ENCODE data around the gene PLVAP. TPM values are rescaled to one million over a fixed set of nuclear protein-coding genes. Genes with fewer than 3 reads are reported as not detected.
A peak's percentile ranks its signal among the peaks of the same experiment; 100 is the strongest.

The PLVAP gene
- total RNA-seq, 2 experiments from 2014 or later, result not detected

DNA sequence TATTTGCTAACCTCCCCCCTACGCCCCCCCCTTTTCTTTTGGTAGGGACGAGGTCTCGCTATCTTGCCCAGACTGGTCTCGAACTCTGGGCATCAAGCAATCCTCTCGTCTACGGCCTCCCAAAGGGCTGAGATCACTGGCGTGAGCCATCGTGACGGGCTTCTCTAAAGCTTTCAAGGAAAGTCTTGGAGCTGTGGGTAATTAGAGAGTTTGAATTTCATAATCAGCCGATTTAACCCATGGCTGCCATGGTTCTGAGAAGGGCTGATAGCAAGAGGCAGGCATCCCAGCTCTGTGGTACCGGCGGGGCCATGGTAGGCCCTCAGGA is 73.2 kb downstream of the PLVAP start:
- ATAC-seq (ENCODE audit: poor library complexity), result no peak
- CTCF ChIA-PET, result interaction anchor here (0.7 to 1.9 kb wide), 3 partner anchors 11 to 82 kb away, joined by 4 to 10 read pairs (median 6); no protein-coding TSS in a partner anchor
- Mint-ChIP-seq H3K27me3 (no peaks in the 10 kb centered on the region), H3K9me3 (no peaks in the 10 kb centered on the region), H3K36me3 (ENCODE audit: low read depth) (peaks cover 17% of the 10 kb centered on the region), H3K4me3 (peak overlapping the region; percentile 94), H3K27ac (peak overlapping the region; percentile 68), H3K4me1 (ENCODE audit: low read depth) (peaks cover 49% of the 10 kb centered on the region)
- H3K27me3 ChIP-seq (ENCODE audit: control insufficient read depth in 1 of 2, insufficient read depth in 2 of 2, low read length in 2 of 2), result no peaks in the 10 kb centered on the region
- peak in 1 of 14 experiments; percentile 38 for DNase-seq
- no peak overlapping the region for H3K4me3 ChIP-seq (ENCODE audit: low read length)
- H3K9me3 ChIP-seq (ENCODE audit: control insufficient read depth in 1 of 2, insufficient read depth in 1 of 2, low read length in 2 of 2), result no peaks in the 10 kb centered on the region
- no peak overlapping the region for H3K27ac ChIP-seq (ENCODE audit: low read depth in 1 of 2, low read length in 2 of 2)
- H3K36me3 ChIP-seq (ENCODE audit: insufficient read depth, low read length), result no peaks in the 10 kb centered on the region
- H3K4me1 ChIP-seq (ENCODE audit: insufficient read depth, low read length), result peaks cover 52% of the 10 kb centered on the region
- intact Hi-C loops (cut with DNase I, micrococcal nuclease), result loop anchor here (1.0 to 2.0 kb wide), 2 partner anchors 12 to 77 kb away; partner anchors contain the start of gene OCEL1 (in 1 of the 2)
- TF ChIP-seq, protein P1, sequence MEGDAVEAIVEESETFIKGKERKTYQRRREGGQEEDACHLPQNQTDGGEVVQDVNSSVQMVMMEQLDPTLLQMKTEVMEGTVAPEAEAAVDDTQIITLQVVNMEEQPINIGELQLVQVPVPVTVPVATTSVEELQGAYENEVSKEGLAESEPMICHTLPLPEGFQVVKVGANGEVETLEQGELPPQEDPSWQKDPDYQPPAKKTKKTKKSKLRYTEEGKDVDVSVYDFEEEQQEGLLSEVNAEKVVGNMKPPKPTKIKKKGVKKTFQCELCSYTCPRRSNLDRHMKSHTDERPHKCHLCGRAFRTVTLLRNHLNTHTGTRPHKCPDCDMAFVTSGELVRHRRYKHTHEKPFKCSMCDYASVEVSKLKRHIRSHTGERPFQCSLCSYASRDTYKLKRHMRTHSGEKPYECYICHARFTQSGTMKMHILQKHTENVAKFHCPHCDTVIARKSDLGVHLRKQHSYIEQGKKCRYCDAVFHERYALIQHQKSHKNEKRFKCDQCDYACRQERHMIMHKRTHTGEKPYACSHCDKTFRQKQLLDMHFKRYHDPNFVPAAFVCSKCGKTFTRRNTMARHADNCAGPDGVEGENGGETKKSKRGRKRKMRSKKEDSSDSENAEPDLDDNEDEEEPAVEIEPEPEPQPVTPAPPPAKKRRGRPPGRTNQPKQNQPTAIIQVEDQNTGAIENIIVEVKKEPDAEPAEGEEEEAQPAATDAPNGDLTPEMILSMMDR (IDR thresholded peaks at IDR 0.05), result no peak
- POLR2A ChIA-PET, result interaction anchor here (0.6 to 1.4 kb wide), 4 partner anchors 12 to 31 kb away, joined by 3 to 6 read pairs (median 4); partner anchors contain the start of gene ANO8

DNA sequence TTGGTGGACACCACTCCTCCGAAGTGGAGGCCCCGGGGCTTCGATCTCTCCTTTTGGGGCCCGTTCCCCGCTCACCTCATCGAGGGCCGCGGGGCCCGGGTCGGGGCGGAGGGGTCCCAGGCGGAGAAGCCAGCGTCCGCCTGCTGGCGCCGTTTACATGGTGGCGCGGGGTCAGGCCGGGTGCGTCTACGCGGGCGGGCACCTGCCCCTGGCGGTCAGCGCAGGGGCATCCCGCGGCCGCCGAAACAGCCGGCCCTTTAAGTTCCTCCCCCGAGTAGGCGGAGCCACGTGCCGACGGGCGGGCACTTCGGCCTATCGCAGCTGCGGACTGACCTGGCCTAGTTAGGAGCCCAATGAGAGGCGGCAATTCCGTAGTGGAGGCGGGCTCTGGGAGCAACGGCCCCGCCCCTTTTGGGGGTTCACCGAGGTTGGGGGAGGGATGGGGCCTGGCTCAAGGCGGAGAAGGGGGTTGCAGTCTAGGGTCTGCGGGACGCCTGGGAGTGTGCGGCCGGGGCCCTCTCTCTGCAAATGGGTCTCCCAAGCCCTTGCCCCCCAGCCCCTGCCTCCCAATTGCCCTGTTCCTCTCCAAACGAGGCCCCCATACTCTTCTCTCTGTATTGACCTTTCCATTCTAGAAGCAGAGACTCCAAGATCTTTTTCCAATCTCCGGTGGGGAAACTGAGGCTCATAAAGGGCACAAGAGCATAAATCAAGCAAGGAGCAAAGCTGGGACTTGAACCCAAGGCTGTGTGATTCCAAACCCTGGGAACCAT is 73.8 kb downstream of the PLVAP start, which contains the start of gene ABHD8:
Gene ABHD8 (minus strand): TSS at position 259 of the 773 bp plus-strand sequence. CDS start 1,809 bp downstream, outside the sequence.
- H3K36me3 ChIP-seq (ENCODE audit: insufficient read depth, low read length), result no peaks in the 10 kb centered on the region
- H3K4me1 ChIP-seq (ENCODE audit: insufficient read depth, low read length), result peaks cover 50% of the 10 kb centered on the region
- H3K27me3 ChIP-seq (ENCODE audit: control insufficient read depth in 1 of 2, insufficient read depth in 2 of 2, low read length in 2 of 2), result no peaks in the 10 kb centered on the region
- H3K9me3 Mint-ChIP-seq, result no peaks in the 10 kb centered on the region
- TF ChIP-seq, protein P1 (IDR thresholded peaks at IDR 0.05), result no peak
- H3K36me3 Mint-ChIP-seq (ENCODE audit: low read depth), result peaks cover 17% of the 10 kb centered on the region
- H3K4me3 ChIP-seq (ENCODE audit: low read length), result peak within 1 kb of the TSS; percentile 70
- H3K4me3 Mint-ChIP-seq, result peak within 1 kb of the TSS; percentile 94
- peak; percentile 79 for ATAC-seq (ENCODE audit: poor library complexity)
- H3K27ac ChIP-seq (ENCODE audit: low read depth in 1 of 2, low read length in 2 of 2), result peak within 1 kb of the TSS; percentile 34 to 40
- H3K27me3 Mint-ChIP-seq, result no peaks in the 10 kb centered on the region
- intact Hi-C loops (cut with DNase I, micrococcal nuclease), result loop anchor here in 1 of 2 experiments (1.0 kb wide), 1 partner anchor 11 kb away; no protein-coding TSS in a partner anchor
- ChIA-PET POLR2A (interaction anchor here (0.6 to 1.4 kb wide), 4 partner anchors 11 to 177 kb away, joined by 3 to 6 read pairs (median 4); partner anchors contain the start of gene ANO8), CTCF (interaction anchor here (0.7 to 1.9 kb wide), 3 partner anchors 10 to 83 kb away, joined by 4 to 10 read pairs (median 6); no protein-coding TSS in a partner anchor)
- H3K4me1 Mint-ChIP-seq (ENCODE audit: low read depth), result peaks cover 48% of the 10 kb centered on the region
- no peaks in the 10 kb centered on the region for H3K9me3 ChIP-seq (ENCODE audit: control insufficient read depth in 1 of 2, insufficient read depth in 1 of 2, low read length in 2 of 2)
- peak within 1 kb of the TSS; percentile 90 for H3K27ac Mint-ChIP-seq
- peak; percentile 88 to 96 (median 91) for DNase-seq

DNA sequence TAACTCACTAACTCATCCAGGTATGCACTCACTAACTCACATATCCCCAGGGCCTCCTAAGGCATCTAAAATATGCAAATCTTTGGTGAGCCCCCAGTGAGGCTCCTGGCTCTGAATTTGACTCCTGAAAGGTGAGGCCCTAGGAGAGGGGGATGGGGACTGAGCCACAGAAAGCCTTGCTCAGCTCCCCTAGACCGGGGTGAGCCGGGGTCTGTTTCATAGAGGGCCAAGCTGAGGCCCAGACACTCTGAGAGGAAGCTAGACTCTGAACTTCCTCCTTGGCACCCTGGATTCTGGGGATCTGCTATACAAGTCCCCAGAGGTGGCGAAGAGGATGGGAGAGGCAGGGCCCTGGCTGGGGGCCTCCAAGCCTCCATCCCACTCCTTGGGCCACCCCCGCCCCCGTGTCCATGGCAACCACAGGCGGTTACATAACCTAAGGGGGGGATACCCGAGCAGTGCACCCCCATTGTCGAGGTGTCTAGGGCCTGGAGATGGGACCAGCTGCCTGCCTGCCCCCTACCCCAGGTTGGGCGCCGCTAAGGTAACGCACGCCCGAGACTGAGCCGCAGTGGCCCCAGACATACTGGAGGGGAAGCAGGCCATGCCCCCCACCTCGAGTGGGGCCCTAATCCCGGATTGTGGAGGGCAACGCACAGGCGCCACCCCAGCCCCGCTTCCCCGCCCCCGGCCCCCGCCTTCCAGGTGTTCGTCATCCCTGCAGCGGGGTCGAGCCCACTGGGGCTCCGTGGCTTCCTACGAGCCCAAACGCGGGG is 74.6 kb downstream of the PLVAP start:
- Mint-ChIP-seq H3K27me3 (no peaks in the 10 kb centered on the region), H3K36me3 (ENCODE audit: low read depth) (peaks cover 17% of the 10 kb centered on the region), H3K4me3 (peak overlapping the region; percentile 94), H3K27ac (peak overlapping the region; percentile 58), H3K4me1 (ENCODE audit: low read depth) (peaks cover 43% of the 10 kb centered on the region), H3K9me3 (no peaks in the 10 kb centered on the region)
- ChIA-PET CTCF (interaction anchor here (1.5 to 1.9 kb wide), 2 partner anchors 10 to 83 kb away, joined by 6 to 10 read pairs; no protein-coding TSS in a partner anchor), POLR2A (interaction anchor here (0.6 to 1.4 kb wide), 4 partner anchors 10 to 177 kb away, joined by 3 to 6 read pairs (median 4); partner anchors contain the start of gene ANO8)
- Histone ChIP-seq H3K9me3 (ENCODE audit: control insufficient read depth in 1 of 2, insufficient read depth in 1 of 2, low read length in 2 of 2) (peaks cover 0 to 4% of the 10 kb centered on the region in 2 experiments), H3K27me3 (ENCODE audit: control insufficient read depth in 1 of 2, insufficient read depth in 2 of 2, low read length in 2 of 2) (no peaks in the 10 kb centered on the region), H3K36me3 (ENCODE audit: insufficient read depth, low read length) (no peaks in the 10 kb centered on the region), H3K27ac (ENCODE audit: low read depth in 1 of 2, low read length in 2 of 2) (peak overlapping the region in 1 of 2 donors; percentile 34), H3K4me1 (ENCODE audit: insufficient read depth, low read length) (peaks cover 44% of the 10 kb centered on the region), H3K4me3 (ENCODE audit: low read length) (peak overlapping the region; percentile 70)
- TF ChIP-seq, protein P1 (IDR thresholded peaks at IDR 0.05), result no peak
- peak in 5 of 14 experiments; percentile 19 to 65 (median 23) for DNase-seq
- intact Hi-C loops (cut with DNase I, micrococcal nuclease), result loop anchor here in 1 of 2 experiments (1.0 kb wide), 1 partner anchor 10 kb away; no protein-coding TSS in a partner anchor
- ATAC-seq (ENCODE audit: poor library complexity), result peak; percentile 11
